Mucosa of rectum (tissue), 2 donors: ENCODE results near the gene COMMD3.

Source experiments
- H3K27ac ChIP-seq, 2 donors: one replicate each; pipeline ENCODE4 v1.7.0; 2013; ENCODE audit warnings: inconsistent platforms in 2 of 2, low read depth in 2 of 2, low read length in 2 of 2
- H3K27me3 ChIP-seq, 2 donors: one replicate each; pipeline ENCODE4 v1.7.0; 2013; ENCODE audit warnings: low read length in 2 of 2; ENCODE audit not compliant: control insufficient read depth in 2 of 2, insufficient read depth in 2 of 2
- H3K36me3 ChIP-seq, 2 donors: one replicate each; pipeline ENCODE4 v1.7.0; 2013; ENCODE audit warnings: low read length in 2 of 2; ENCODE audit not compliant: control insufficient read depth in 2 of 2, insufficient read depth in 2 of 2
- H3K4me1 ChIP-seq, 2 donors: one replicate each; pipeline ENCODE4 v1.7.0; 2013; ENCODE audit warnings: low read length in 2 of 2, mild to moderate bottlenecking in 1 of 2; ENCODE audit not compliant: control insufficient read depth in 2 of 2, insufficient read depth in 2 of 2
- H3K4me3 ChIP-seq, 2 donors: one replicate each; pipeline ENCODE4 v1.7.0; 2013; ENCODE audit warnings: low read length in 2 of 2
- H3K9ac ChIP-seq, 2 donors: one replicate each; pipeline ENCODE4 v1.7.0; 2013; ENCODE audit warnings: low read length in 2 of 2, low read depth in 1 of 2, mild to moderate bottlenecking in 1 of 2
- H3K9me3 ChIP-seq, 2 donors: one replicate each; pipeline ENCODE4 v1.7.0; 2013; ENCODE audit warnings: low read length in 2 of 2; ENCODE audit not compliant: control insufficient read depth in 2 of 2
- donor health status: healthy.
- donor health status: Normal muscosa, but diverticular disease.

COMMD3 gene

GRCh38 chr10:22365233-22365632, 49.0 kb downstream of the COMMD3 start:
- Histone ChIP-seq H3K27me3 (peaks cover 0 to 2% of the 10 kb centered on the region in 2 donors), H3K36me3 (no peaks in the 10 kb centered on the region), H3K4me3 (no peak overlapping the region), H3K27ac (no peak overlapping the region), H3K9me3 (no peaks in the 10 kb centered on the region), H3K9ac (no peak overlapping the region), H3K4me1 (no peaks in the 10 kb centered on the region)

GRCh38 chr10:22365644-22366434, 49.7 kb downstream of the COMMD3 start:
- Histone ChIP-seq H3K9ac (no peak overlapping the region), H3K27ac (no peak overlapping the region), H3K27me3 (peaks cover 0 to 2% of the 10 kb centered on the region in 2 donors), H3K36me3 (no peaks in the 10 kb centered on the region), H3K4me1 (no peaks in the 10 kb centered on the region), H3K9me3 (no peaks in the 10 kb centered on the region), H3K4me3 (no peak overlapping the region)

- no peak overlapping the region for H3K27ac ChIP-seq
- no peak overlapping the region for H3K9ac ChIP-seq
- H3K9me3 ChIP-seq: no peaks in the 10 kb centered on the region
- H3K27me3 ChIP-seq: peaks cover 0 to 2% of the 10 kb centered on the region in 2 donors
- no peak overlapping the region for H3K4me3 ChIP-seq
- H3K4me1 ChIP-seq: no peaks in the 10 kb centered on the region
- no peaks in the 10 kb centered on the region for H3K36me3 ChIP-seq
Observed at GRCh38 chr10:22366435-22366703, 50.2 kb downstream of the COMMD3 start.

- no peaks in the 10 kb centered on the region for H3K36me3 ChIP-seq
- no peak overlapping the region for H3K27ac ChIP-seq
- peaks cover 0 to 2% of the 10 kb centered on the region in 2 donors for H3K27me3 ChIP-seq
- no peaks in the 10 kb centered on the region for H3K4me1 ChIP-seq
- H3K9me3 ChIP-seq: no peaks in the 10 kb centered on the region
- no peak overlapping the region for H3K9ac ChIP-seq
- no peak overlapping the region for H3K4me3 ChIP-seq
Observed at GRCh38 chr10:22366771-22367170, 50.6 kb downstream of the COMMD3 start.

GRCh38 chr10:22367471-22367870, 51.3 kb downstream of the COMMD3 start:
- Histone ChIP-seq H3K4me3 (no peak overlapping the region), H3K9me3 (no peaks in the 10 kb centered on the region)

GRCh38 chr10:22368402-22368801, 52.2 kb downstream of the COMMD3 start:
- Histone ChIP-seq H3K4me1 (no peaks in the 10 kb centered on the region), H3K9ac (no peak overlapping the region), H3K27me3 (peaks cover 0 to 1% of the 10 kb centered on the region in 2 donors), H3K9me3 (no peaks in the 10 kb centered on the region), H3K4me3 (no peak overlapping the region), H3K27ac (no peak overlapping the region), H3K36me3 (no peaks in the 10 kb centered on the region)

More at GRCh38 chr10:22367471-22367870, 51.3 kb downstream of the COMMD3 start:
- H3K27ac ChIP-seq: no peak overlapping the region
- H3K4me1 ChIP-seq: no peaks in the 10 kb centered on the region
- H3K36me3 ChIP-seq: no peaks in the 10 kb centered on the region
- peaks cover 0 to 2% of the 10 kb centered on the region in 2 donors for H3K27me3 ChIP-seq
- no peak overlapping the region for H3K9ac ChIP-seq

GRCh38 chr10:22368981-22369380, 52.8 kb downstream of the COMMD3 start:
- Histone ChIP-seq H3K27ac (no peak overlapping the region), H3K36me3 (no peaks in the 10 kb centered on the region), H3K9ac (no peak overlapping the region), H3K27me3 (no peaks in the 10 kb centered on the region), H3K9me3 (no peaks in the 10 kb centered on the region), H3K4me1 (no peaks in the 10 kb centered on the region), H3K4me3 (no peak overlapping the region)

- no peak overlapping the region for H3K27ac ChIP-seq
- no peaks in the 10 kb centered on the region for H3K36me3 ChIP-seq
- H3K27me3 ChIP-seq: no peaks in the 10 kb centered on the region
- no peaks in the 10 kb centered on the region for H3K9me3 ChIP-seq
- H3K4me3 ChIP-seq: no peak overlapping the region
- no peak overlapping the region for H3K9ac ChIP-seq
- no peaks in the 10 kb centered on the region for H3K4me1 ChIP-seq
Observed at GRCh38 chr10:22369434-22370072, 53.4 kb downstream of the COMMD3 start.
